Measurements from ENCODE around the gene PNPLA7.

PNPLA7 gene

DNA sequence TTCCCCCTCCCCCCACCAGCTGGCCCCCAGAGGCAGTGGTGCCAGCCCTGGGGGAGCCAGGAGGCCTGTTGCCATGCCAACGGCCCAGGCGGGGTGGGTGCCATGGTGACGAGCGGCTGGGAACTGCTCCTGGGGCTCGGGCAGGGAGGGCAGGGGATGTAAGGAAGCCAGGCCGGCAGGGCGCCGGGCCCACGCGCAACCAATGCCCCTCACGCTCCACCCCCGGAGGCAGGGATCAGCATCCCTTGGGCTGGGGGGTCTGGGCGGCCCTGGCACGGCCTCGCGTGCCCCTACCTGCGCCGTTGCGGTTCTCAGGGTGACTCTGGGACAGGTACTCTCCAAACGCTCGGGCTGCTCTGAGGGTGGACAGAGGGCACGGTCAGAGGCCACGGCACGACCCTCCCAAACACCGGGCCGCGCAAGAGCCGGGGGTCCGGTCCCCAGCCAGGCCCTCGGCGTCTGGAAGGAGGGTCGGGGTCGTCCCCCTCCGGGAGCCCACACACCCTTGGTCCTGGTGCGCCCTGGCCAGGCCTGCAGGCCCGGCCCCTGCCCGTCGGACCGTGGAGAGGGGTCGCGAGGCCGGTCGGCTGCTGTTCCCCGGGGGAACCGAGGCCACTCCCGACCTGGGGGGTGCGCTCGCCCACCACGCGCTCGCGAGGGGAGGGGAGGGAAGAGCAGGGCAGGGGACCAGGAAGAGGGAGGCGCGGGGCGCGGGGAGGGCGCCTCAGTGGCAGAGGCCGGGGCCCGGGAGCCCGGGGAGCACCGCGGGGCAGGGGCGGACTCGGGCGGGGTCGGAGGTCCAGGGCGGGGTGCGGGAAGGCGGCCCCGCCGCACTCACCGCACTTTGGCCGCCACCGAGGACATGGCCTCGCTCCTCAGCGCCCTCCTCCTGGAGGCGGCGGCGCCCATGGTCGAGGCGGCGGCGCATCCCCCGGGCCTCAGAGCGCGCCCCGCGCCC, 91.7 kb downstream of the PNPLA7 start:
- ChIA-PET POLR2A (interaction anchor here (0.6 to 1.0 kb wide), 10 partner anchors 12 to 217 kb away, joined by 3 to 10 read pairs (median 4); partner anchors contain the start of genes ARRDC1, ENTPD8 and TUBB4B), CTCF (interaction anchor here (0.7 kb wide), 1 partner anchor 135 kb away, joined by 3 read pairs; no protein-coding TSS in a partner anchor)
- TF ChIP-seq, protein P1, sequence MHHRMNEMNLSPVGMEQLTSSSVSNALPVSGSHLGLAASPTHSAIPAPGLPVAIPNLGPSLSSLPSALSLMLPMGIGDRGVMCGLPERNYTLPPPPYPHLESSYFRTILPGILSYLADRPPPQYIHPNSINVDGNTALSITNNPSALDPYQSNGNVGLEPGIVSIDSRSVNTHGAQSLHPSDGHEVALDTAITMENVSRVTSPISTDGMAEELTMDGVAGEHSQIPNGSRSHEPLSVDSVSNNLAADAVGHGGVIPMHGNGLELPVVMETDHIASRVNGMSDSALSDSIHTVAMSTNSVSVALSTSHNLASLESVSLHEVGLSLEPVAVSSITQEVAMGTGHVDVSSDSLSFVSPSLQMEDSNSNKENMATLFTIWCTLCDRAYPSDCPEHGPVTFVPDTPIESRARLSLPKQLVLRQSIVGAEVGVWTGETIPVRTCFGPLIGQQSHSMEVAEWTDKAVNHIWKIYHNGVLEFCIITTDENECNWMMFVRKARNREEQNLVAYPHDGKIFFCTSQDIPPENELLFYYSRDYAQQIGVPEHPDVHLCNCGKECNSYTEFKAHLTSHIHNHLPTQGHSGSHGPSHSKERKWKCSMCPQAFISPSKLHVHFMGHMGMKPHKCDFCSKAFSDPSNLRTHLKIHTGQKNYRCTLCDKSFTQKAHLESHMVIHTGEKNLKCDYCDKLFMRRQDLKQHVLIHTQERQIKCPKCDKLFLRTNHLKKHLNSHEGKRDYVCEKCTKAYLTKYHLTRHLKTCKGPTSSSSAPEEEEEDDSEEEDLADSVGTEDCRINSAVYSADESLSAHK (tag by site-specific recombination; IDR thresholded peaks at IDR 0.05): no peak
- TF ChIP-seq ZBTB8A (tag by site-specific recombination; IDR thresholded peaks at IDR 0.05) (no peak), ZNF341 (tag by site-specific recombination; IDR thresholded peaks at IDR 0.05; ENCODE audit: low read depth) (peak; percentile 73), ZNF571 (tag by site-specific recombination; IDR thresholded peaks at IDR 0.05) (no peak), ZBTB48 (tag by site-specific recombination; IDR thresholded peaks at IDR 0.05) (0 out of 2 replicates have a peak, but pooled peaks have one; percentile 19), ZBTB7A (tag by site-specific recombination; IDR thresholded peaks at IDR 0.05; ENCODE audit: low read depth) (peak; percentile 46; the same call in 1 of the 2 replicates), MYNN (tag by site-specific recombination; IDR thresholded peaks at IDR 0.05; ENCODE audit: borderline replicate concordance) (peak; percentile 94), GLIS1 (tag by site-specific recombination; IDR thresholded peaks at IDR 0.05) (peak; percentile 91; the same call in 1 of the 2 replicates), KLF1 (tag by site-specific recombination; IDR thresholded peaks at IDR 0.05) (peak; percentile 23; the same call in 1 of the 2 replicates), ZBTB20 (tag by site-specific recombination; IDR thresholded peaks at IDR 0.05) (peak; percentile 81), ZNF664 (tag by site-specific recombination; IDR thresholded peaks at IDR 0.05) (no peak), ZNF37A (tag by site-specific recombination; IDR thresholded peaks at IDR 0.05) (no peak), ZIC2 (tag by site-specific recombination; IDR thresholded peaks at IDR 0.05) (0 out of 2 replicates have a peak, but pooled peaks have one; percentile 23), BCL11B (tag by site-specific recombination; IDR thresholded peaks at IDR 0.05; ENCODE audit: low read depth) (peak; percentile 63; the same call in 1 of the 2 replicates)
- TF ChIP-seq, protein P2, sequence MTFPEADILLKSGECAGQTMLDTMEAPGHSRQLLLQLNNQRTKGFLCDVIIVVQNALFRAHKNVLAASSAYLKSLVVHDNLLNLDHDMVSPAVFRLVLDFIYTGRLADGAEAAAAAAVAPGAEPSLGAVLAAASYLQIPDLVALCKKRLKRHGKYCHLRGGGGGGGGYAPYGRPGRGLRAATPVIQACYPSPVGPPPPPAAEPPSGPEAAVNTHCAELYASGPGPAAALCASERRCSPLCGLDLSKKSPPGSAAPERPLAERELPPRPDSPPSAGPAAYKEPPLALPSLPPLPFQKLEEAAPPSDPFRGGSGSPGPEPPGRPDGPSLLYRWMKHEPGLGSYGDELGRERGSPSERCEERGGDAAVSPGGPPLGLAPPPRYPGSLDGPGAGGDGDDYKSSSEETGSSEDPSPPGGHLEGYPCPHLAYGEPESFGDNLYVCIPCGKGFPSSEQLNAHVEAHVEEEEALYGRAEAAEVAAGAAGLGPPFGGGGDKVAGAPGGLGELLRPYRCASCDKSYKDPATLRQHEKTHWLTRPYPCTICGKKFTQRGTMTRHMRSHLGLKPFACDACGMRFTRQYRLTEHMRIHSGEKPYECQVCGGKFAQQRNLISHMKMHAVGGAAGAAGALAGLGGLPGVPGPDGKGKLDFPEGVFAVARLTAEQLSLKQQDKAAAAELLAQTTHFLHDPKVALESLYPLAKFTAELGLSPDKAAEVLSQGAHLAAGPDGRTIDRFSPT (tag by site-specific recombination; IDR thresholded peaks at IDR 0.05): peak; percentile 83
- TF ChIP-seq, protein P3, sequence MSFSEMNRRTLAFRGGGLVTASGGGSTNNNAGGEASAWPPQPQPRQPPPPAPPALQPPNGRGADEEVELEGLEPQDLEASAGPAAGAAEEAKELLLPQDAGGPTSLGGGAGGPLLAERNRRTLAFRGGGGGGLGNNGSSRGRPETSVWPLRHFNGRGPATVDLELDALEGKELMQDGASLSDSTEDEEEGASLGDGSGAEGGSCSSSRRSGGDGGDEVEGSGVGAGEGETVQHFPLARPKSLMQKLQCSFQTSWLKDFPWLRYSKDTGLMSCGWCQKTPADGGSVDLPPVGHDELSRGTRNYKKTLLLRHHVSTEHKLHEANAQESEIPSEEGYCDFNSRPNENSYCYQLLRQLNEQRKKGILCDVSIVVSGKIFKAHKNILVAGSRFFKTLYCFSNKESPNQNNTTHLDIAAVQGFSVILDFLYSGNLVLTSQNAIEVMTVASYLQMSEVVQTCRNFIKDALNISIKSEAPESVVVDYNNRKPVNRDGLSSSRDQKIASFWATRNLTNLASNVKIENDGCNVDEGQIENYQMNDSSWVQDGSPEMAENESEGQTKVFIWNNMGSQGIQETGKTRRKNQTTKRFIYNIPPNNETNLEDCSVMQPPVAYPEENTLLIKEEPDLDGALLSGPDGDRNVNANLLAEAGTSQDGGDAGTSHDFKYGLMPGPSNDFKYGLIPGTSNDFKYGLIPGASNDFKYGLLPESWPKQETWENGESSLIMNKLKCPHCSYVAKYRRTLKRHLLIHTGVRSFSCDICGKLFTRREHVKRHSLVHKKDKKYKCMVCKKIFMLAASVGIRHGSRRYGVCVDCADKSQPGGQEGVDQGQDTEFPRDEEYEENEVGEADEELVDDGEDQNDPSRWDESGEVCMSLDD (tag by site-specific recombination; IDR thresholded peaks at IDR 0.05): 0 out of 2 replicates have a peak, but pooled peaks have one; percentile 9
- TF ChIP-seq, protein P4, sequence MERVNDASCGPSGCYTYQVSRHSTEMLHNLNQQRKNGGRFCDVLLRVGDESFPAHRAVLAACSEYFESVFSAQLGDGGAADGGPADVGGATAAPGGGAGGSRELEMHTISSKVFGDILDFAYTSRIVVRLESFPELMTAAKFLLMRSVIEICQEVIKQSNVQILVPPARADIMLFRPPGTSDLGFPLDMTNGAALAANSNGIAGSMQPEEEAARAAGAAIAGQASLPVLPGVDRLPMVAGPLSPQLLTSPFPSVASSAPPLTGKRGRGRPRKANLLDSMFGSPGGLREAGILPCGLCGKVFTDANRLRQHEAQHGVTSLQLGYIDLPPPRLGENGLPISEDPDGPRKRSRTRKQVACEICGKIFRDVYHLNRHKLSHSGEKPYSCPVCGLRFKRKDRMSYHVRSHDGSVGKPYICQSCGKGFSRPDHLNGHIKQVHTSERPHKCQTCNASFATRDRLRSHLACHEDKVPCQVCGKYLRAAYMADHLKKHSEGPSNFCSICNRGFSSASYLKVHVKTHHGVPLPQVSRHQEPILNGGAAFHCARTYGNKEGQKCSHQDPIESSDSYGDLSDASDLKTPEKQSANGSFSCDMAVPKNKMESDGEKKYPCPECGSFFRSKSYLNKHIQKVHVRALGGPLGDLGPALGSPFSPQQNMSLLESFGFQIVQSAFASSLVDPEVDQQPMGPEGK (tag by site-specific recombination; IDR thresholded peaks at IDR 0.05): peak; percentile 10; the same call in 1 of the 2 replicates
- TF ChIP-seq, protein P5, sequence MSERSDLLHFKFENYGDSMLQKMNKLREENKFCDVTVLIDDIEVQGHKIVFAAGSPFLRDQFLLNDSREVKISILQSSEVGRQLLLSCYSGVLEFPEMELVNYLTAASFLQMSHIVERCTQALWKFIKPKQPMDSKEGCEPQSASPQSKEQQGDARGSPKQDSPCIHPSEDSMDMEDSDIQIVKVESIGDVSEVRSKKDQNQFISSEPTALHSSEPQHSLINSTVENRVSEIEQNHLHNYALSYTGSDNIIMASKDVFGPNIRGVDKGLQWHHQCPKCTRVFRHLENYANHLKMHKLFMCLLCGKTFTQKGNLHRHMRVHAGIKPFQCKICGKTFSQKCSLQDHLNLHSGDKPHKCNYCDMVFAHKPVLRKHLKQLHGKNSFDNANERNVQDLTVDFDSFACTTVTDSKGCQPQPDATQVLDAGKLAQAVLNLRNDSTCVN (tag by site-specific recombination; optimal IDR thresholded peaks at IDR 0.05): peak; percentile 64
- Histone ChIP-seq H3K36me3 (ENCODE audit: control insufficient read depth in 2 of 2, insufficient read depth in 1 of 2, low read length in 2 of 2) (peaks cover 0 to 39% of the 10 kb centered on the region in 2 experiments; a peak in 1 of 3 replicates), H3K9me3 (ENCODE audit: control insufficient read depth, insufficient read depth, low read depth, low read length) (no peaks in the 10 kb centered on the region), H3K27ac (ENCODE audit: extremely low read depth, low read depth, low read length) (peak overlapping the region; percentile 71; the same call in 1 of the 2 replicates), H3K4me3 (ENCODE audit: low read depth, low read length) (peak overlapping the region; percentile 61), H3K4me1 (ENCODE audit: control insufficient read depth, insufficient read depth, low read length) (peaks cover 6% of the 10 kb centered on the region)

Measured in HEK293 (cell line).